GM19452 (cell line): ENCODE results near the gene CGNL1.

Experiments
- ATAC-seq: cut with Tn5 transposase; IDR thresholded peaks from one replicate; pipeline ENCODE4 v1.9.1; 2021; ENCODE audit not compliant: unreplicated experiment

CGNL1 gene

GRCh38 chr15:57348081-57348480 is 28.2 kb upstream of the CGNL1 start:
- ATAC-seq = no peak

DNA sequence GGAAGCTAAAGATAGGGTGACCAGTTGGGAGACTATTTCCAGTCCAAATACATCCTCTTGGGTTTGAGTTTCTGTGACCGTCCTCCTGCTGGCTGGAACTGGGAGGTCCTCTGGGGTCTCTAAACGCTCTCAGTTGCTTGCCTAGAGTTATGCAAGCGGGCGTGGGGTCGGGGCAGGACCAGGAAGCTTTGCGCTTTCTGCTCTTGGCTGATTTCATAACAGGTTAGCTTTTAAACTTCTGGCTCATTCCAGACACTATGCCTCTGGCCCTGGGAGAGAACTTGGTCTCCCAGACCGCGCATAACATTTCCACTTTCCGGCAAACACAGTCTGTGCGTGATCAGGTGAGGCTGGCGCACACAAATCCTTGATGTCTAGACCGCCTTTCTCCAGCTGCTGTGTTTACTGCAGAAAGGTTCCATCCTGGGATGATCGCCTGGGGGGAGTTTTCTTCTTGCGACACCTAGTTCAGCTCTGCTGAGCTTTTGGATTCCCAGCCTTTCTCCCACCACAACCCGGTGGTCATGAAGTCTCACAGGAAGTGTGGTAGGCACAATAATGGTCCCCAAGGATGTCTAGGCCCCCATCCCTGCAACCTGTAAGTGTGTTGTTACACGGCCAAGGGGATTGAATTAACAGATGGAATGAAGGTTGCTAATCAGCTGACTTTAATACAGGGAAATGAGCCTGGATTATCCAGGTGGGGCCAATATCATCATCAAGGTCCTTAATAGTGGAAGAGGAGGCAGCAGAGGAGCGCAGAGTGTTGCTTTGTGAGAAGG is 23.6 kb upstream of the CGNL1 start:
- ATAC-seq = no peak

DNA sequence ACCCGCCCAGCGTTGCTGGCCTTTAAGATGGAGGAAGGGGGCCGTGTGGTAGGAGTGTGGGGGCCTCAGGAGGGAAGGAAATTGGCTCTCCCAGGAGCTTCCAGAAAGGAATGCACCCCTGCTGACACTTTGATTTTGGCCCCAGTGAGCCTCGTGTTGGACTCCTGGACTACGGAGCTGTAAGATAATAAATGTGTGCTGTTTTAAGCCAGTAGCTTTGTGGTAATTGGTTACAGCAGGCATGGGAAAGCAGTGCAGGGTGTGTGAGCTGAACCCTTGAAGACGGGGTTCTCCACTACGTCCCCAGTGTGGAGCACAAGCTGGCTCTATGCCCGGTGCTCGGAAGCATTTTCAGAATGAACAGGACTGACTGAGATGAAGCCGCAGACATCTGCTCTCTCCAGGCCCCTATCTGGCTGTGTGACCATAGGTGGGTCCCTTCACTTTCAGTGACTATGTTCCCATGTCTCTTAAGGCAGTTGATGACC is 22.9 kb upstream of the CGNL1 start:
- ATAC-seq = no peak

DNA sequence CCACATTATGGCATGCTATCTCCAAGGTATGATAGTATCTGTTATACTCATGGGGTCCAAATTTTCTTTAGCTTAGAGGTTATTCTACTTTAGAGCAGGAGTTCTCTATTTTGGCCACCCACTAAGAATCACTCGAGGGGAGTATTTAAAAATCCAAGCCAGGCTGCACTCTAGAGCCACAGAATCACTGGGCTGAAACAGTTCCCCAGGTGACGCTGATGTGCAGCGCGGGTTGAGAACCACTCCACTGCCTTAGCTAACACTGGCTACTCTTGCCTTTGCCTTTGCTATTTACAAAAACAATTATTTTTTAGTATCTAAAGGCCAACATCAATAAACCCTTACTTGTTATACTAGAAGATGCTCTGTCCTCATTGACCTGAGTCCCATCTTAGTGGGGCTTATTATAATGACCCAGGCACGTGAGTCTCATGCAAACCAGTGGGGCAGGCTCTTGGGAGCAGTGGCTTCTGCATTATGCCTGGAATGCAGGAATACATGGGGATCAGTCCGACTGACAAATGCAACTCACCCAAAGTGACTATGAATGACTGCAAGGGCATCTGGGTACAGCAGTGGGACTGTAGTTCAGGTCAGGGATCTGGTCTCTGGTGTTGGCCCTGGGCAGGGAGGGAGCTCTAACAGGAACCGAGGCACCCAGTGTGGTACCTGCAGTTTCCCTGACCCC is 21.7 kb upstream of the CGNL1 start:
- no peak for ATAC-seq

DNA sequence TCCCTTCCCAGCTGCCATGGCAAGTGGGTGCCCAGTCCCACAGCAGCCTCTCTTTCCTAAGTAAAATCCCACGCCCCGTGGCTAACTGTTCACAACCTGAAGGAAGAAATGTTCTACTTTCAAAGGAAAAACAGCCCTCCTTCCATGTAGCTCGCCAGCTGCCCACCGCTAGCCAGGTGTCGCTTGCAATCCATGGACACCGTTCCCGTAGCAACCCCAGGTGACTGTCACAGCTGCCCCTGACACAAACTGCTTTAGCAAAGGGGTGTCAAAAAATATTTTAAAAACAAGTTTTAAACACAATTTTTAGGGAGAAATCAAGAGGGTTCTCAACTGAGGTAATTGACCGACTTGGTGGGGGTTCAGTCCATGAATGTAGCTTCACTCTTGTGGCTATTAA is 21.0 kb upstream of the CGNL1 start:
- ATAC-seq = no peak

GRCh38 chr15:57356178-57356577 is 20.1 kb upstream of the CGNL1 start:
- no peak for ATAC-seq

GRCh38 chr15:57356636-57357035 is 19.7 kb upstream of the CGNL1 start:
- no peak for ATAC-seq

DNA sequence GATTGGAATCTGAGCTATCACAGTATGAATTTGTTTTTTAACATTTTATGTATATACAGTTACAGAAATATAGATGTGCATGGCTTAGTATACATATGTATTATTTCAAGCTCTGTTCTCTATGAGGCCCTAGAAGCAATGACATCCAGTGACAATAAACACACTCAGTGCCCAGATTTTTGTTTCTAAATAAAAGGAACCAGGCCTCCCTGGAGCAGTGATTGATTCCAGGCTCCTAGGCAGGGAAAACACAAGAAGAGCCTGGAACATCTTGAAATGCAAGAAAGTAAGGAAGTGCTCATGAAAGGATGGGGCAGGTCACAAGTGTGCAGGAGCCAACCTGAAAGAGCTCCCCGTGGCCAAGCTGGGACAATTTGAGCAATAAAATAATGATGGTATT is 18.5 kb upstream of the CGNL1 start:
- no peak for ATAC-seq

DNA sequence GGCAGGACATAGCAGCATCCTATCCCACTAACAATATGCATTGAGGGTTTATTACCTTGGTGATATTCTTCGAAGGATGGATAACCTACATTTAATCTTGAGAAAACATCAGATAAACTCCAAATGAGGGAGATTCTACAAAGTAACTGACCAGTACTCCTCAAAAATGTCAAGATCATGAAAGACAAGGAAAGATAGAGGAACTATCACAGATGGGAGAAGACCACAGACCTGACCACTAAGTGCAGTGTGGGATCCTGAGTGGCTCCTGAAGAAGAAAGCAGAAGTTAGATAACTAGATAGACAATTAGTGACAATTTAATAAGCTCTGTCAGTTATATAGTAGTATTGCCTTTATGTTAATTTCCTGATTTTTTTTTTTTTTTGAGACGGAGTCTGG is 17.7 kb upstream of the CGNL1 start:
- no peak for ATAC-seq

DNA sequence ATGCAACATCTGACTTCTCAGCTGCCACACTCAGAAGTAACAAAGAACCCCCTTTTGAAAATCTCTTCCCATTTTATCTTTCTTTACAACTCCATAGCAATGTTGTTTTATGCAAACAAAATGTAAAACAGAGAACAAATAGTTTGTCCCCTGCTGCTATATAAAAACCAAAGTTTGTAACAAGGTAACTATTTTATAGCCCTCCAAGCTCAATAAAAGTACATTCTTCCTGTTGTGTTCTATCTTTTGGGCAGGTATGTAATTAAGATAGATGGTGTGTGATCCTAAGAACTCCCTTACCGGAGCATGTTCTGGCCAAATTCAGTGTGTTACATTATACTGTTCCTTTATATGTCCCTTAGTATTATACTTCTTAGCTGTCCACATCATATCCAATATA is 12.6 kb upstream of the CGNL1 start:
- no peak for ATAC-seq

GRCh38 chr15:57364282-57365007 is 11.9 kb upstream of the CGNL1 start:
- ATAC-seq = no peak

DNA sequence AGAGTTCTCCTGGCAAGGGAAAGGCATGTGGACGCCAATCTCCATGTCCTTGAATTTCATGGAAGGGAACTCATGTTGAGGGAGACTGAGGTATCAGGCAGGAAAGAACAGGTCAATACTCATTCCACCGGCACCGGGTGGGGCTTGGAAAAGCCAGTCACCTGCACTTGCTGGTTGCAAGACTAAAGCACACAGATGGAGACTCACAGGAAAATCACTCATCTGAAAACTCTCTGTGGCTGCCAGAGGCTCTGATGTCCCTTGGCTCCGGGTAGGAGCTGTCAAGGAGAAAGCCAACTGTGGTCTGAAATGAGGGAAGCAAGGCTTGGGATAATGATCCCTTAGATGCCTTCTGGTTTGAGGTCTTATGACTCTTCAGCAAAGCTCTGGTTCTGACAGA is 8.7 kb upstream of the CGNL1 start:
- no peak for ATAC-seq

DNA sequence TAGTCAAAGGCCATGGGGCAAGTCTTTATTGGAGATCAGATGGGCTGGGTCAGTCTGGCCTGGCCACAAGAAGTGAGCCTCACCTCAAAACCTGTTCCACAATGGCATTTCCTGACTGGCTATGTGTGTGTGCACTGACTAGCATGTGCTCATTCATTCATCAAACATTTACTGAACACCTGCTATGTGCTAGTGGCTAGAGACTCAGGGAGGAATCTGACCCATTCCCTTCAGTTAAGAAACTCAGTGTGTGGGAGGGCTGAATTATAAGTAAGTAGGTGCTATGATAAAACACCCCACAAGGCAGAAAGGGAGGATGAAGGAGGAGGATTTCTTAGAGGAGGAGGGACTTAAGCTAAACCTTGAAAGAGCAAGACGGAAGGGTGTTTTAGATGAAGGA is 5.4 kb upstream of the CGNL1 start:
- ATAC-seq = no peak

- ATAC-seq = no peak
Observed at GRCh38 chr15:57373251-57373881, 2.9 kb upstream of the CGNL1 start.

GRCh38 chr15:57373882-57374276 is 2.4 kb upstream of the CGNL1 start:
- ATAC-seq = no peak

DNA sequence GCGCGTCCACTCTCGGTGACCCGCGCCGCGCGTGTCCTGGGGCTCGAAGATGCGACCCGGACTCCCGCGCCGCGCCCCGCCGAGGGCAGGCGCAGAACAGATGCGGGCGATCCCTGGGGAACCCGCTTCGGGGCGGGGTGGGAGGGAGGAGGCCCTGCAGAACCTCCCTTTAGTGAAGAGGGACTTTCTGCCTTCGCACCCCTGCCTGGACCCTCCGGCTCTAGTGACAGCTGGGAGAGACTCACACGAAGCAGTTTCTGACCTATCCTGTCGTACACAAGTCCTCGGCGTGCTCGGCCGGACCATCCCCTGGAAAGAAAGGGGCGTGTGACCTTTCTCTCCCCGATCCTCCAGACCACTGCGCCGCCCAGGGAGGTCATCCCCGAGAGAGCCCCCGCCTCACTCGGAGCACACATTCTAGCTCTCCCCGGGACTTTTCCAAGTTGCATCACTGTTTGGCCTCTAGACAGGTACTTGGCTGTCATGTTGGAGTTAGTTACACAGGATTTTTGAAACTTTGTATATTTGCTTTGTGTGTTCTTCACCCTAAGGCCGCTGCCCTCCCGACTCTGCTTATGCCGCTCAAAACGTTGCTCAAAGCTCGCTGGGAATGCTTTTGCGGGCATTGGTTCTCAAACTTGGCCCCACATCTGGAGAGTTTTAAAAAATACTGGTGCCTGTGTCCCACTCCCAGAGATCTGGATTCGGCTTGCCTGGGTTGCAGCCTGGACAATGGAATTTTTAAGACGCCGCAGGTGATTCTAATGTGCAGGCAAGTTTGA is 582 bp downstream of the CGNL1 start:
- no peak for ATAC-seq

GRCh38 chr15:57377478-57377847 is 1.2 kb downstream of the CGNL1 start:
- no peak for ATAC-seq

DNA sequence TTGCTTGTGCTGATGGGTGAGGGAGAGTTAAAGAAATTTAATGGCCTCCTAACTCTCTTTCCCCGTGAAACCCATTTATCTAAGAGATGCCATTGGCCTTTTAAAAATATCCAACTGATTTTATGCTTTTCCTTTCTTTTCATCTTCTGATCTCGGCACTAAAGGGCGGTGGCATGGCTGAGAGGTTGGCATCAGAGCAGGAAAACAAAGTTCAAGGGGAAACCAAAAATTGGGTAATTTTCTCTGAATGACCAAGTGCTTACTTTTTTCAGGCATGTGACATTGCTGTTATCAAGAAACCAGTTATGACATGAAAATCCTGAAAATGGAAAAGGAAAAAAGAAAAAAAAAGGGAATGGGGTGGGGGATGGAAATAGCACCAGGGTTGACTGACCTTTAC is 3.2 kb downstream of the CGNL1 start:
- no peak for ATAC-seq

GRCh38 chr15:57380854-57381253 is 4.5 kb downstream of the CGNL1 start:
- ATAC-seq = no peak

GRCh38 chr15:57382215-57382614 is 5.9 kb downstream of the CGNL1 start:
- ATAC-seq = no peak

DNA sequence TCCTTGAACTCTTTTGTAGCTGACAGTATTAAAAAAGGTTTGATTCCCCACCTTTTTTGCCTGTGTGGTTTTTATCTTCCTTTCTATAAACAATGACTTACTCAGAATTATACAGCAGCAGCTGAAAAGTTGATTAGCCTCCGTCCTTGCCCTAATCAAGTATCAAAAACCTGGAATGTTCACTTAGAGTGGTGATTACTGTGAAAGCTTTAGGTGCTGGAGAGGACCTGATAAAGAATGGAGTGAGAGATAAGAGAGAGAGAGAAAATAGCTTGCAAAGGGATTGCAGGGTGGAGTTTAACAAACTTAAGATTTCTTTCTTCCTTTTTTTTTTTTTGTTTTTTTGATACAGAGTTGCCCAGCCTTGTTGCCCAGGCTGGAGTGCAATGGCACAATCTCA is 6.7 kb downstream of the CGNL1 start:
- ATAC-seq = no peak
